DMS53 treated with DMSO at 0.1 percent for 48 hours (cell line): ENCODE results near the gene FAM124B.
"Not testable (repeated sequence)": the region's sequence is repeated elsewhere in the genome, so short reads cannot be mapped to it uniquely, and the experiment has no call there.

ENCODE experiments used
- DNase-seq: peaks from one replicate; lab custom pipeline; 2025; ENCODE audit not compliant: unreplicated experiment; lab: John Stamatoyannopoulos, UW

FAM124B gene

GRCh38 chr2:224382280-224382647 is 19.6 kb downstream of the FAM124B start:
- not testable (repeated sequence) for DNase-seq

DNA sequence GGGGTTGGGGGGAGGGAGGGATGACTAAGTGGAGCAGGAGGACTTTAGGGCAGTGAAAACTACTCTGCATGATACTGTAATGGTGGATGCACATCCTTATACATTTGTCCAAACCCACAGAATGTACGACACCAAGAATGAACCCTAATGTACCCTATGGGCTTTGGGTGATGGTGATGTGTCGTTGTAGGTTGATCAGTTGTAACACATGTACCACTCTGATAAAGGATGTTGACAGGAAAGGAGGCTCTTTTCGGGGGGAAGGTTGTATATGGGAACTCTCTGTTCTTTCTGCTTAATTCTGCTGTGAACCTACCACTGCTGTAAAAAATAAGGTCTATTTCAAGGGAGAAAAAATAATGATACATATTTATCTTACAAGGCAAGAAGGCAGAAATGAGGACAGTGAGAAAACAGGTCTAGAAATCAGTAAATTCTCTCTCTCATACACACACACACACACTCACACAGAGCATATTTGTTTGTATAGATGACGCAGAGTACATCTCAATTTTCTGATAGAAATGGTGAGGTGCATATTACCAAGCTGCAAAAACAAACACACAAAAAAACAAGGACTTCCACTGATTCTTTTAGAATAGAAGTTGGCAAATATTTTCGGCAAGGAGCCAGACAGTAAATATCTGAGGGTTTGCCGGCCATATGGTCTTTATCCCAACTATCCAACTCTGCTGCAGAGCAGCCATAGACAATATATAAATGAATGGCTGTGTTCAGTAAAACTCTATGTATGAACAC is 20.2 kb downstream of the FAM124B start:
- DNase-seq, result no peak

GRCh38 chr2:224379986-224380385 is 21.9 kb downstream of the FAM124B start:
- DNase-seq, result no peak

DNA sequence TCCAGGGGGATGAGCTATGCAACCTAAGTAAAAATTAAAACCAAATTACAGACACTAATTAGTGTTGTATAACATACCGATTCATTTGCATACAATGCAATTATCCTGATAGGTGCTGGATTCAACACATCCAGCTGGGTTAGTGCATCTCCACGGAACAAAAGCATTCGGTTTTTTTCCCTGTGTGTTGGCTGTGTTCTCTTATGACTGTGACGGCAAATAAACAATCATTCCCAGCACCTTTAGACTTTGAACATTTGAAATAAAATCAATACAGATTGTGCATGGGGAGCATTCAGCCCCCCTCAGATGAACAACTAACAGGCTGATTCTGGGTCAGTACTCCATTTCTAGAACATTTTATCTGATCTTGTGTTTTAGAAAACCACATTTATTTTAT is 22.7 kb downstream of the FAM124B start:
- no peak for DNase-seq

DNA sequence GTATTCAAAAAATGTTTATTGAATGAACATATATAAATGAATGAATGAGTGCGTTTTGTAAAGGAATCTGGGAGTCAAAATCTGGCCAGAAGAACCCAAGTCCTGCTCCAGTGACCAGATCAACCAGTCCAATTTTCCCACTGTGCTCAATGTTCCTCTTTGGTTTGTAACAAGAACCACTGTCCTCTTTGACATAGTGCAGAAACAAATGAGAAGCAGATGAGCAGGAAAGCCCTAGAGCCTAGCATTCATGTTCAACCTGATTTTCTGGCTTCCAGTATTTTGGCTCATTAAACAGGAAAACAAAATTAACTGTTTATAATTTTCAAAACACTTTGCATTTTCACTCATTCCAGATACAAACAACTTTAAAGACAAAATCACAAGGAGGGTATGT is 23.2 kb downstream of the FAM124B start:
- no peak for DNase-seq

- DNase-seq, result no peak
Measured at GRCh38 chr2:224377751-224378700, 23.9 kb downstream of the FAM124B start.

DNA sequence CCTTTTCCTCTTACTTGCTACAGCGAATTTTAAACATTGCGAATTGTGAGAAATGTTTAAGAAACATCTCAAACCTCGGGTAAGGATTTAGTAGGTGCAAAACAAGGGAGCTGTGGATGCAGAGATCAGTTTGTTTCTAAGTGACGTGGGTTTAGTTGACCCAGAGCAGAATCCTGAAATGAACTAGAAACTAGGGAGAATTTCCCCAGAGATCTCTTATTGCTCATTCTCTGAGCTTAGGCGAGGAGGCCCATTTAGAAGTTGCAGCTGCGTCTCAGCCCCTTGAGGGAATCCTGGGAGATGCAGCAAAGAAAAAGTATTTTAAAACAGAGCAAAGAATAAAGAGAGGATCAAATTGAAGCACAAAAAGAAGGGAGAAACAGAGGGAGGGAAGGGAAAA is 29.3 kb downstream of the FAM124B start:
- DNase-seq, result no peak

DNA sequence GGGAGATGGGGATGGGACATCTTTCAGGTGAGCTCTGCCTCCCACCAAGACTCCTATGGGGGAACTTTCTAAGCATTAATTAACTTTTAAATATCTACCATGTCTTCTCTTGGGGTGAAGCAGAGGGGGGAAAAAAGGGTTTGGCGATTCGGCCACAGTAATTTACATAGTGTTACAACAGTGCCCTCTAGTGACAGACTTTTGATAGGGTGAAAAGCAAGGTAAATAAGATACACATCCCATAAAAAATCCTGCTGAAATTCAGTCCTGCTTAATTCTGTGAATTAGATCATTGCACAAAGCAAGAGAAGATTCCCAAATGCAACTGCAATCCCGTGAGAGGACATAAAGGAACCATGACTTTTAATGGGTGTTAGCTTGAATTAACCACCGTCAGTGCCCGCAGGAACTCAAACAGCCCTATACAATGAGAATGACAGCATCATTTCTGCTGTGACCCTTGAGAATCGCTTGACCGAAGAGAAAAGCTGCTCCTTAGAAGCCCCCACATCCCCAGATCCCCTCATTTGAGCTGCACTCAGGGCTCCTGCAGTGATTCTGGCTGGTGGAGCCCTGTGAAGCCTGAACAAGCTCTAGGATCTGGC is 32.8 kb downstream of the FAM124B start:
- DNase-seq, result no peak

DNA sequence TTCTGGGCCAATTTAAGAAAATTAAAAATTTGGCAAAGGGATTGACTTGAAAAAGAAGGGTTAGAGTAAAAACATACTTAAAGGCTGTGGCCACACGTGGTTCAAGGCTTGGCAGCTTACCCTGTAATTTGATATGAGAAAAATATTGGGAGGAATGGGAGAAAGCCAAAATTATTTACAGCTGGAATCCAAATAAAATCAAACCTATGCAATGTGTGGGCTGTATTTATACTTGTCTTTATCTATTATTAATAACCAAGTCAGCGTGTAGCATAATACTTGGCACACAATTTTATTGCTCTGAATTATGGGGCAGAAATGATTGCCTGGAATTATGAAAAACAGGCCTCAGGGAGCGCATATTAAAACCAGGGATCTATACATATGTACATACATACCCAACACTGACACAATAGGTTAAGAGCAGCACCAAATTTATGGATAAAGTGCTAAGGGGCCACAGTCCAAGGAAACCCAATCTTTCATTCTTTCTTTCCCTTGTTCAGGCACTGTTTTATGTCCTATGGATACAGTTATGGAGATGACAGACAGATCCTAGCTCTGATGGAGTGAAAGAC is 35.6 kb downstream of the FAM124B start:
- DNase-seq, result no peak

DNA sequence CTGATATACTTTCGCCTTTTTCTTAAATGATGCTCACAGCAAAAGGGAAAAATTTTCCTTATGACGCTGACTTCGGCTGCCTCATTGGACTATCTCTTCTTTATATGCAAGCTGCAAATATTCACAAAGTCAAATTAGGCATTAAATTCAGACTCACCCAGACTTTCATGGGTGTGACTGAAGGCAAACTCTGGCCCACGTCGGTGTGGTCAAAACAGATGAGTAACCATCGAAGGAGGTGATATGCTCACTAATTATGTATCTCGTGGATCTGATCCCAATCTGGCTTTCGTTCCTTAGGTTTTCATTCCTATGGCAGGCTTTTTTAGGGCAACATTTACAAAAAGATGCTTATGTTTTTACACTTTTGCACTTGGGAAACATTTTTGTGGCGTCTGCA is 36.6 kb downstream of the FAM124B start:
- no peak for DNase-seq

GRCh38 chr2:224363281-224363680 is 38.6 kb downstream of the FAM124B start:
- DNase-seq, result no peak

DNA sequence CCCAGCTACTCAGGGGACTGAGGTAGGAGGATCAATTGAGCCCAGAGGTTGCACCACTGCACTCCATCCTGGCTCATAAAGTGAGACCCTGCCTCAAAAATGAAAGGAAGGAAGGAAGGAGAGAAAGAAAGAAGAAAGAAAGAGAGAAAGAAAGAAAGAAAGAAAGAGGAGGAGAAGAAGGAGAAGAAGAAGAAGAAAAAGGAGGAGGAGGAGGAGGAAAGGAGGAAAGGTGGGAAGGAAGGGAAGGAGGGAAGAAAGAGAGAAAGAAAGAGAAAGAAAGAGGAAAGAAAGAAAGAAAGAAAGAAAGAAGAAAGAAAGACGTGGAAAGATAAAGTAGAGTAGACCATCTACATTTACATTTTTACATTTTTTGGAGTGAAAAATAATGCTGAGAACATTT is 39.8 kb downstream of the FAM124B start:
- no peak for DNase-seq

DNA sequence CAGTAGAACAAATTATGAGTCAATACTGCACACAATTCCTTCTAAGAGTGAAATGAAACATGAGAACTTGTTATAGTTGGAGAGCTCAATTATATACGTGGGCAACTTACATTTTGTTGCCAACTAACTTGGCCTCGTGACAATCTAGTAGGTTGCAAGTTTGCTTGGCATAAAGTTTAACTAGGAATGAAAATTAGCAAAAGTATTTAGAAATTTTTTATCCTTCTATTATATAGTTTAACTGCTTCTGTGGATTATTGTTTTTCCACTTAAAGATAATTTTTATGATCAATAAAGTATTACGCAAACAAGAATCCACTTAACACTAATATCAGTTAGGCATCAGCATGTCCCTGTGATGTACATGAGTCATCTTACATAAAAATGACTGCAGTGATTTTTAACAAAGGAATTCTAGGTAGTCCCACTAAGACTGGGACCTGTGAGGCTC is 41.1 kb downstream of the FAM124B start:
- no peak for DNase-seq

DNA sequence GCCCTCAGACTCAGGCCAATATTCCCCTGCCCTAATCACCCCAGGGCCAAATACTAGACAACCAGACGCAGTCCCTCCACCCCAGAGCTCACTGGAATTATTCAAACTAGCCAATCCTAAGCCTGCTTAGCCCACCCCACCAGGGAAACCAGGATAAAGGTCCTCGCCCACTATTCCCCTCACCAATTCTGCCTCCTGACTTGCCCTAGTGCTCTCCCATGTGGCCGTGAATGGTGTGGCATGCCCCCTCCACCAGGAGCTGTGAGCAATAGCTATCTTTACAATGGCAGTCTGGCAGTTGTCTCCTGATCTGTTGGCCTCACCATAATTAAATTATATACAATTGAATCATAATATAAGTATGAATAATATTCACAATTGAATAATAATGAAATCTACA is 42.3 kb downstream of the FAM124B start:
- no peak for DNase-seq

DNA sequence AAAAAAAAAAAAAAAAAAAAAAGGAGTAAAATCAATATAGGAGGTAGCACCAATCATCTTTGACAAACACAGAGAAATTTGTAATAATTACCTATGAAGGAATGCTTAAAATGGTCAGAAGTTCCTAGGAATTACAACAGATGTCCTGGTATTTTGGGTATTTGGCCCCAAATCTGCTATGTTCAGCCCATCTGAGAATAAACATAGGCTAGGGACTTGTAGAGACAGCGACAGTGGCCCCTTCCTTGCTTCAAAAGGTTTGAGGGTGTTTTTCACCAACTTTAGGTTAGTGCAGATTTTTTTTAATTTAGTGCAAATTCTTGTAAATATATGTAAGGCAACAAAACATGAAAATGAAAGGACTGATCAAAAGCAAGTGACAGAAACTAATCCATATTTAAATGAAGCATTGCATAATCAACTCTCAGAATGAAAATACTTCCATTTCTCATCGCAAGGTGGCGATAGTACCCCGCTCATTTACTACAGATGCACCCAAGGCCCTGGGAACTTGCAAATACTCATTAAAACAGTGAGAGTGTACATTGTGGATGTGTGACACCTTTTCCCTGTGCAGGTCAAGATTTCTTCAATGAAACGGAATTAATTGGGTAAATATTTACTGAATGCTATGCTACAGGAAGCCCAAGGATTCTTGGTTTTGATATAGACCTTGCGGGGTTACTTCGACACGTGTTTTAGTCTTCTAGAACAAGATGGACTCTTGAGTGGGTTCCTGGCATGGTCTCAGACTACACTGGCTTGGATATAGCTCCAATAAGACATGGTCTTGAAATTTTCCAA is 44.6 kb downstream of the FAM124B start:
- DNase-seq, result peak; percentile 25

GRCh38 chr2:224354632-224355211 is 47.2 kb downstream of the FAM124B start:
- DNase-seq, result no peak

DNA sequence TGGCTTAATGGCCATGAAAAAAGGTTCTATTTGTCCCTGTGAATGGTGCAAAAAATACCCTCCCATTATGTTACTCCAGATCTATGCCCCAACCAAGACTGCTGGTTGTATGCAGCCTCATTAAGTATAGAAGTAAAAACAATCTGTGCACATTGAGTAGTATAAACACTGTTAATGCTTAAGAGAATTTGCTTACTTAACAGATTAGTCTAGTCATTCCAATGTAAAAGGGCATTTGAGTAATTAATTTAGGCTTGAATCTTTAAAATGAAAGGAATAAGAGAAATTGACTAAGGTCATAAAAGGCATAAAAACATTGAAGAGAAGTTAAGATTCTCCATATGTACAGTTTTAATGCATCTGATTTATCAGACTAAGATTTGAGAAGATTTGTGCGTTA is 51.2 kb downstream of the FAM124B start:
- no peak for DNase-seq

GRCh38 chr2:224349396-224349795 is 52.5 kb downstream of the FAM124B start:
- no peak for DNase-seq

GRCh38 chr2:224347176-224348051 is 54.5 kb downstream of the FAM124B start:
- DNase-seq, result no peak
